Peyer's patch (tissue), 4 donors: ENCODE results near the gene ZC3H7B.

Source experiments
- POLR2A ChIP-seq, 2 donors: fragments of 450-650 bp; IDR thresholded peaks; one replicate each; pipeline ENCODE4 v1.5.1; 2017; ENCODE audit warnings: antibody characterized with exemption in 2 of 2, mild to moderate bottlenecking in 2 of 2, moderate library complexity in 2 of 2
- TF ChIP-seq, protein P1 (sequence below), 6 experiments: fragments of 450-650 bp in 4 of 6; fragments of 200-600 bp in 2 of 6; sonication (generic) in 1 of 6; IDR thresholded peaks; one replicate each; pipeline ENCODE4 v1.5.1; 2017 to 2019; ENCODE audit warnings: antibody characterized with exemption in 6 of 6, mild to moderate bottlenecking in 3 of 6, moderate library complexity in 1 of 6

DNA sequence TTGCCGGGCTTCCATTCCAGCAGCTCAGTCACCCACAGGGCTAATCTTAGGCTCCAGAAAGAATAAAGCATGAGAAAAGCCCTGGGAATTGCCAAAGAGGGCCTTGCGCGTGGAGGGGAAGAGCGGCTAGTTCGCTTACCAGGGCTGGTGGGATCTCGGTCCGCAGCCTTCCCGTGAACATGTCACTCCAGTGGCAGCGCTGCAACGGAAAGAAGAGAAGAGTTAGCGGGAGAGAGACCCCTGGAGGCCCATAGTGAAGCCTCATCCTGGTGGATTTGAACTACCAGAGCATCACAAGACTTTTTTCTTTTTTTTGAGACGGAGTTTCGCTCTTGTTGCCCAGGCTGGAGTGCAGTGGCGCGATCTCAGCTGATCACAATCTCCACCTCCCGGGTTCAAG, 33.4 kb upstream of the ZC3H7B start:
- TF ChIP-seq POLR2A (IDR thresholded peaks at IDR 0.05), result no peak
- TF ChIP-seq, protein P1, sequence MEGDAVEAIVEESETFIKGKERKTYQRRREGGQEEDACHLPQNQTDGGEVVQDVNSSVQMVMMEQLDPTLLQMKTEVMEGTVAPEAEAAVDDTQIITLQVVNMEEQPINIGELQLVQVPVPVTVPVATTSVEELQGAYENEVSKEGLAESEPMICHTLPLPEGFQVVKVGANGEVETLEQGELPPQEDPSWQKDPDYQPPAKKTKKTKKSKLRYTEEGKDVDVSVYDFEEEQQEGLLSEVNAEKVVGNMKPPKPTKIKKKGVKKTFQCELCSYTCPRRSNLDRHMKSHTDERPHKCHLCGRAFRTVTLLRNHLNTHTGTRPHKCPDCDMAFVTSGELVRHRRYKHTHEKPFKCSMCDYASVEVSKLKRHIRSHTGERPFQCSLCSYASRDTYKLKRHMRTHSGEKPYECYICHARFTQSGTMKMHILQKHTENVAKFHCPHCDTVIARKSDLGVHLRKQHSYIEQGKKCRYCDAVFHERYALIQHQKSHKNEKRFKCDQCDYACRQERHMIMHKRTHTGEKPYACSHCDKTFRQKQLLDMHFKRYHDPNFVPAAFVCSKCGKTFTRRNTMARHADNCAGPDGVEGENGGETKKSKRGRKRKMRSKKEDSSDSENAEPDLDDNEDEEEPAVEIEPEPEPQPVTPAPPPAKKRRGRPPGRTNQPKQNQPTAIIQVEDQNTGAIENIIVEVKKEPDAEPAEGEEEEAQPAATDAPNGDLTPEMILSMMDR (IDR thresholded peaks at IDR 0.05), result no peak
